Activated naive CD4-positive, alpha-beta T cell treated with anti-CD3 and anti-CD28 coated beads, Interleukin-2, amount 10 ng/mL, durations not matched to agents 7 days and 5 days (primary cell): Measurements from ENCODE around the gene CARD10.
"Not testable (repeated sequence)": the region's sequence is repeated elsewhere in the genome, so short reads cannot be mapped to it uniquely, and the experiment has no call there.

ENCODE experiments used
- CTCF ChIA-PET: fragments of 350-600 bp; sonication (Branson Sonifier 250); formaldehyde crosslinking; loops from one replicate; lab custom pipeline; 2021; ENCODE audit warnings: antibody characterized with exemption; lab: Charles Lee
- DNase-seq: peaks from one replicate; pipeline ENCODE4 v3.0.0-alpha.2; 2020
- H3K27ac Mint-ChIP-seq: one replicate; pipeline ENCODE4 v1.8.0; 2021; ENCODE audit warnings: mild to moderate bottlenecking, moderate library complexity, mixed read lengths
- H3K27me3 Mint-ChIP-seq: one replicate; pipeline ENCODE4 v1.8.0; 2021; ENCODE audit warnings: mild to moderate bottlenecking, mixed read lengths
- H3K36me3 Mint-ChIP-seq: one replicate; pipeline ENCODE4 v1.8.0; 2021; ENCODE audit warnings: mixed read lengths
- H3K4me1 Mint-ChIP-seq: one replicate; pipeline ENCODE4 v1.8.0; 2021; ENCODE audit warnings: mixed read lengths
- H3K4me3 Mint-ChIP-seq: one replicate; pipeline ENCODE4 v1.8.0; 2021; ENCODE audit warnings: mild to moderate bottlenecking, moderate library complexity, mixed read lengths
- H3K9me3 Mint-ChIP-seq: one replicate; pipeline ENCODE4 v1.8.0; 2021; ENCODE audit warnings: mixed read lengths

Gene CARD10

GRCh38 chr22:37561212-37562048, 42.2 kb upstream of the CARD10 start:
- no peak overlapping the region for H3K27ac Mint-ChIP-seq
- no peaks in the 10 kb centered on the region for H3K36me3 Mint-ChIP-seq
- peaks cover 97% of the 10 kb centered on the region for H3K27me3 Mint-ChIP-seq
- CTCF ChIA-PET, result interaction anchor here (0.9 to 16.9 kb wide), 8 partner anchors 14 to 439 kb away, joined by 3 to 411 read pairs (median 4); no protein-coding TSS in a partner anchor
- no peaks in the 10 kb centered on the region for H3K9me3 Mint-ChIP-seq
- H3K4me3 Mint-ChIP-seq, result no peak overlapping the region
- peaks cover 25% of the 10 kb centered on the region for H3K4me1 Mint-ChIP-seq
- DNase-seq, result peak; percentile 81

DNA sequence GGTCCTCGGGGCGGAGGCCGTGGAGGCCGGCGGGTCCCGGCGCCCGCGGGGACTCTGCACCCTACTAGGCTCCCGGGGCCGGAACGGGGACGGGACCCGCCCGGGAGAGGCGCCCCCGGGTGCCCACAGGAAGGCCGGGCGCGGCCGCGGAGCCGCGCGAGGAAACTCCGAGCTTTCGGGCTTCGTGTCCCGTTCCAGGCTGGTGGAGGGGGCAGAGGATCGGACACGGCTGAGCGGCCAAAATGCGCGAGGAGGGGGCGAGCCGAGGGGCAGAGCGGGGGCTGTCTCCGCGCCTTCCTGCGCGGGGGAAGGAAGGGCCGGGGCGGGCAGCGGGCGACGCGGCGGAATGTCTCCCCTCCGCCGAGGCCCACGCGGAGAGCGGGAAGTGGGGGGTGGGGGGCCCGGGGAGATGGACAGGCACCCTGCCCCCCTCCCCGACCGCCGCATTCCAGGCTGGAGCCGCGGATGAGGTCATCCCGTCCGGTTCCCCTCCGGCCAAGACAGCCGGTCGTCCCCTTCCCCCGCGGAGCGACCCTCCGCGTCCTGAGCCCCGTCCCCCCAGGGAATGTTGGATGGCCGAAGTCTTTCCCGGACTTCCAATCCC, 41.5 kb upstream of the CARD10 start:
- CTCF ChIA-PET, result interaction anchor here (2.8 to 16.9 kb wide), 2 partner anchors 16 to 32 kb away, joined by 14 to 411 read pairs; no protein-coding TSS in a partner anchor
- H3K9me3 Mint-ChIP-seq, result no peaks in the 10 kb centered on the region
- no peak overlapping the region for H3K4me3 Mint-ChIP-seq
- no peaks in the 10 kb centered on the region for H3K36me3 Mint-ChIP-seq
- no peak overlapping the region for H3K27ac Mint-ChIP-seq
- H3K27me3 Mint-ChIP-seq, result peaks cover 97% of the 10 kb centered on the region
- H3K4me1 Mint-ChIP-seq, result peaks cover 19% of the 10 kb centered on the region
- no peak for DNase-seq

DNA sequence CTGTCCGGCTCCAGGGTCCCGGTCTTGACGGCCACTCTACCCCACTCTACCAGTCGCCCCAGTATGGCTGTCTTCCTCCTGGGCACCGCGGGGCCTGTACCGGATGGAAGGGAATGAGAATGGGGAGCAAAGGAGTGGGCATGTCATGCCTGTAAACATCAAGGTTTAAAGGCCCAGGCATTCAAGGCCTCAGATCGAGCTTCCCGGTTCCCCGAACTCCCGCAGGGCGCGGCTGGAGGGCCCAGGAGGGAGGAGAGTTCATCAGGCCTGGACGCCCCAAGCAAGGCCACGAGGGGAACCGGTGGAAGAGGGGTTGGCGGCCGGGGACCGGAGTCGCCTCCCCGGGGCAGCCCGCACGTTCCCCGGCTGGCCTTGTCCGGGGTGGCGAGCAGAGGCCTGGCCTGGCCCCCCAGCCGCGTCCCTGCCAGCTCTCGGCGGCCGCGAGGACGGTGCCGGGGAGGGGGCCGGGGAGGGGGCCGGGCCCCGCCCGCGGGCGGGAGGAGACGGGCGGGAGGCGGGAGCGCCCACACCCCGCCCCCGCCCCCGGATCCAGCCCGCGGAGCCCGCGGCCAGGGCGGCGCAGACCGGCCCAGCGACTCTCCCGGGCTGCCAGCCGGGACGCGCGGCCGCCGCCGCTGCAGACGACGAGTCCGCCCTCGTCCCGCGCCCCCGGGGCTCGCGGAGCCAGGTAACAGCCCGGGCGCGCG, 40.8 kb upstream of the CARD10 start, which contains the start of gene CDC42EP1:
CDC42EP1 (plus strand) TSS at position 580 of the 707 bp plus-strand sequence. CDS start 5,870 bp downstream, outside the sequence.
- Mint-ChIP-seq H3K9me3 (no peaks in the 10 kb centered on the region), H3K27ac (no peak within 1 kb of the TSS)
- DNase-seq, result no peak

GRCh38 chr22:37559521-37559900, 40.3 kb upstream of the CARD10 start:
- H3K27me3 Mint-ChIP-seq, result peaks cover 97% of the 10 kb centered on the region
- CTCF ChIA-PET, result interaction anchor here (16.9 kb wide), 1 partner anchor 15 kb away, joined by 411 read pairs; no protein-coding TSS in a partner anchor
- H3K4me3 Mint-ChIP-seq, result no peak overlapping the region
- H3K36me3 Mint-ChIP-seq, result no peaks in the 10 kb centered on the region
- DNase-seq, result no peak
- peaks cover 18% of the 10 kb centered on the region for H3K4me1 Mint-ChIP-seq
- no peaks in the 10 kb centered on the region for H3K9me3 Mint-ChIP-seq
- H3K27ac Mint-ChIP-seq, result no peak overlapping the region

More for the DNA sequence above, 40.8 kb upstream of the CARD10 start, which contains the start of gene CDC42EP1:
- no peaks in the 10 kb centered on the region for H3K36me3 Mint-ChIP-seq
- H3K4me1 Mint-ChIP-seq, result peaks cover 18% of the 10 kb centered on the region
- peaks cover 97% of the 10 kb centered on the region for H3K27me3 Mint-ChIP-seq
- no peak within 1 kb of the TSS for H3K4me3 Mint-ChIP-seq
- CTCF ChIA-PET, result interaction anchor here (16.9 kb wide), 1 partner anchor 15 kb away, joined by 411 read pairs; no protein-coding TSS in a partner anchor

DNA sequence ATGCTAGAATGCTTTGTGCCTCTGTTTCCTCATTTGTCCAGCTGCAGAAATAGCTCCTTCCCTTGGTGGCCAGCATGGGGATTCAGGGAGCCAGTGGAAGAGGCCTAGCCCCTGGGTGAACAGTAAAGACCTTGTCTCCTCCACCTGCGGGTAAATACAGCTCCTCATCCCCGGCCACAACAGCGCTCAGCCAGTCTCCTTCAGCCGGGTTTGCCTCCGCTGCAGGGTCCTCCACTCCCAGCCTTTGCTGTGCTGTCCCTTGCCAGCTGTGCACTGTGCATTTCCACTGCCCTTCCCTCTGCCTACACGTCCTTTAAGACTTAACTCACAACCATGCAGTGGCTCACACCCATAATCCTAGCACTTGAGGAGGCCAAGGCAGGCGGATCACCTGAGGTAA, 39.6 kb upstream of the CARD10 start:
- Mint-ChIP-seq H3K27me3 (peaks cover 97% of the 10 kb centered on the region), H3K4me1 (peaks cover 18% of the 10 kb centered on the region), H3K4me3 (no peak overlapping the region), H3K36me3 (no peaks in the 10 kb centered on the region), H3K9me3 (no peaks in the 10 kb centered on the region), H3K27ac (no peak overlapping the region)
- CTCF ChIA-PET, result interaction anchor here (3.2 to 16.9 kb wide), 2 partner anchors 8 to 14 kb away, joined by 29 to 411 read pairs; no protein-coding TSS in a partner anchor
- DNase-seq, result no peak

GRCh38 chr22:37557321-37558001, 38.2 kb upstream of the CARD10 start:
- Mint-ChIP-seq H3K9me3 (no peaks in the 10 kb centered on the region), H3K27me3 (peaks cover 97% of the 10 kb centered on the region), H3K4me3 (no peak overlapping the region), H3K36me3 (no peaks in the 10 kb centered on the region), H3K4me1 (peaks cover 18% of the 10 kb centered on the region), H3K27ac (no peak overlapping the region)
- CTCF ChIA-PET, result interaction anchor here (0.7 to 16.9 kb wide), 4 partner anchors 9 to 407 kb away, joined by 3 to 411 read pairs (median 19); no protein-coding TSS in a partner anchor
- no peak for DNase-seq

- Mint-ChIP-seq H3K27me3 (peaks cover 97% of the 10 kb centered on the region), H3K27ac (no peak overlapping the region), H3K9me3 (no peaks in the 10 kb centered on the region), H3K4me1 (peaks cover 12% of the 10 kb centered on the region), H3K36me3 (no peaks in the 10 kb centered on the region), H3K4me3 (no peak overlapping the region)
- CTCF ChIA-PET, result interaction anchor here (3.0 to 16.9 kb wide), 3 partner anchors 10 to 36 kb away, joined by 9 to 411 read pairs (median 29); no protein-coding TSS in a partner anchor
- DNase-seq, result no peak
These were observed 37.5 kb upstream of the CARD10 start for GRCh38 chr22:37556710-37557109.

DNA sequence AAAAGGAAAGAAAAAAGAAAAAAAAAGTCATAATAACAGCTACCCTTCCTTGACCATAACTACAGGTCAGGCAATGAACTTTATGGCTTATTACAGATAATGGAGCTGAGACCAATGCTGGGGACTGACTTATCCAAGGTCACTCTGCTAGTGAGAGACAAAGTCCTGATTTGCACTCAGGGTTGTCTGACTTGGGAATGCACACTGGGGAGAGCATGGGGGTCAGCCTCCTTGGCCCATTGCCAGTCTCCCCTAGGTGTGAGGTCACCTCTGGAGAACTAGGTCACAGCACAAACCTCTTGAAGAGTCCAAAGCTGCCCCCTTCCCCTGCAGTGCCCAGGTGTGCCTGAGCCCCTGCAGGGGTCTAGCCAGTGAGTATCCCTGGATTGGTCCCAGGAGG, 35.8 kb upstream of the CARD10 start:
- H3K27me3 Mint-ChIP-seq, result peaks cover 100% of the 10 kb centered on the region

DNA sequence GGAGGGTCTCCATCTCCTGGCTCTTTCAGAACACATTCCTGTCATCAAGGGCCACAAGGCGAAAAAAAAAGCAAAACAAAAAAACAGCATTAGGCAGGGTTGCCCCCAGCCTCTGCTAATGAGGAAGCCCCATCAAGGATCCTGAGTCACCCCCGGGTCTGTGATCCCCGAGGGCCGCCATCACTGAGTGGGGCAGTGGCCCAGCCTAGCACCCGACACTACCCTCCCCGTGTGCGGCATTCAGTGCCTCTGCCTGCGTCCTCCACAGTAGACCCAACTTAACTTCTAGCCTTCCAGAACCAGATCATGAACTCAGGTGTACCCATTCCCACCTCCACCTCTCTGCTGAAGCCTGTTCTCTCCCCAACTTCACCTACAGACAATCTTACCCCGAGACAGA, 34.5 kb upstream of the CARD10 start:
- peaks cover 100% of the 10 kb centered on the region for H3K27me3 Mint-ChIP-seq
- H3K27ac Mint-ChIP-seq, result no peak overlapping the region
- no peak for DNase-seq
- H3K4me1 Mint-ChIP-seq, result no peaks in the 10 kb centered on the region
- no peak overlapping the region for H3K4me3 Mint-ChIP-seq
- H3K9me3 Mint-ChIP-seq, result no peaks in the 10 kb centered on the region
- no peaks in the 10 kb centered on the region for H3K36me3 Mint-ChIP-seq
- CTCF ChIA-PET, result no interaction called here

More for the DNA sequence above, 35.8 kb upstream of the CARD10 start:
- Mint-ChIP-seq H3K4me1 (peaks cover 7% of the 10 kb centered on the region), H3K9me3 (no peaks in the 10 kb centered on the region), H3K27ac (no peak overlapping the region), H3K4me3 (no peak overlapping the region), H3K36me3 (no peaks in the 10 kb centered on the region)
- CTCF ChIA-PET, result interaction anchor here (1.1 to 3.0 kb wide), 2 partner anchors 12 to 37 kb away, joined by 4 to 9 read pairs; no protein-coding TSS in a partner anchor
- DNase-seq, result no peak

GRCh38 chr22:37552524-37553163, 33.4 kb upstream of the CARD10 start:
- Mint-ChIP-seq H3K4me1 (no peaks in the 10 kb centered on the region), H3K27me3 (peaks cover 100% of the 10 kb centered on the region), H3K9me3 (no peaks in the 10 kb centered on the region), H3K36me3 (no peaks in the 10 kb centered on the region), H3K27ac (no peak overlapping the region), H3K4me3 (no peak overlapping the region)
- DNase-seq, result no peak
- CTCF ChIA-PET, result no interaction called here

GRCh38 chr22:37551981-37552380, 32.8 kb upstream of the CARD10 start:
- CTCF ChIA-PET, result interaction anchor here (1.4 to 15.2 kb wide), 2 partner anchors 12 to 40 kb away, joined by 5 to 411 read pairs; partner anchors contain the start of gene CDC42EP1
- no peaks in the 10 kb centered on the region for H3K36me3 Mint-ChIP-seq
- peaks cover 100% of the 10 kb centered on the region for H3K27me3 Mint-ChIP-seq
- no peaks in the 10 kb centered on the region for H3K4me1 Mint-ChIP-seq
- no peak for DNase-seq
- no peak overlapping the region for H3K4me3 Mint-ChIP-seq
- H3K9me3 Mint-ChIP-seq, result no peaks in the 10 kb centered on the region
- no peak overlapping the region for H3K27ac Mint-ChIP-seq

- not testable (repeated sequence) for H3K4me1 Mint-ChIP-seq, H3K4me3 Mint-ChIP-seq
- CTCF ChIA-PET, result interaction anchor here (1.1 to 15.2 kb wide), 3 partner anchors 9 to 41 kb away, joined by 5 to 411 read pairs (median 5); partner anchors contain the start of gene CDC42EP1
These were observed 31.7 kb upstream of the CARD10 start for GRCh38 chr22:37550921-37551320.

GRCh38 chr22:37549704-37550059, 30.5 kb upstream of the CARD10 start:
- Mint-ChIP-seq H3K9me3 (no peaks in the 10 kb centered on the region), H3K4me3 (no peak overlapping the region), H3K27ac (no peak overlapping the region), H3K4me1 (peaks cover 6% of the 10 kb centered on the region), H3K27me3 (peaks cover 98% of the 10 kb centered on the region), H3K36me3 (no peaks in the 10 kb centered on the region)
- CTCF ChIA-PET, result interaction anchor here (12.4 to 15.2 kb wide), 2 partner anchors 14 to 41 kb away, joined by 95 to 411 read pairs; partner anchors contain the start of gene CDC42EP1
- no peak for DNase-seq

More at GRCh38 chr22:37550921-37551320, 31.7 kb upstream of the CARD10 start:
- not testable (repeated sequence) for H3K9me3 Mint-ChIP-seq, DNase-seq, H3K27ac Mint-ChIP-seq, H3K36me3 Mint-ChIP-seq
- peaks cover 98% of the 10 kb centered on the region for H3K27me3 Mint-ChIP-seq
